GM12864 (cell line): ENCODE measurements around the gene TXNIP.

ENCODE experiments used
- DNase-seq: peaks from one replicate; pipeline ENCODE4 v3.0.0-alpha.2; 2011; ENCODE audit warnings: low read depth
- H3K4me3 ChIP-seq: 2 replicates; pipeline ENCODE4 v1.5.1; 2011; ENCODE audit warnings: mild to moderate bottlenecking, low read depth, low read length, control low read depth
- CTCF ChIP-seq: IDR thresholded peaks from 2 replicates; pipeline ENCODE4 v1.5.1; 2011; ENCODE audit warnings: low read depth, mild to moderate bottlenecking, moderate library complexity, low read length, control low read depth, inconsistent platforms; ENCODE audit errors: missing control alignments

TXNIP gene

GRCh38 chr1:145947551-145947950 lies 48.8 kb downstream of the TXNIP start:
- no peak for TF ChIP-seq CTCF
- no peak overlapping the region for H3K4me3 ChIP-seq
- DNase-seq: no peak

- DNase-seq: no peak
- no peak overlapping the region for H3K4me3 ChIP-seq
- no peak for TF ChIP-seq CTCF
Measured at GRCh38 chr1:145946477-145946986, 49.8 kb downstream of the TXNIP start.

- TF ChIP-seq CTCF: no peak
- no peak overlapping the region for H3K4me3 ChIP-seq
- DNase-seq: no peak
Measured at GRCh38 chr1:145944532-145944931, 51.8 kb downstream of the TXNIP start.

- no peak for DNase-seq
- no peak overlapping the region for H3K4me3 ChIP-seq
- no peak for TF ChIP-seq CTCF
Measured at GRCh38 chr1:145942871-145943270, 53.5 kb downstream of the TXNIP start.
